Neural progenitor cell (in vitro differentiated cells): ENCODE measurements around the gene HPGDS.

Source experiments
- CTCF ChIP-seq: fragments of 200-600 bp; sonication (generic); IDR thresholded peaks from 2 replicates; pipeline ENCODE4 v1.5.1; 2017; ENCODE audit warnings: antibody characterized with exemption, mild to moderate bottlenecking
- EZH2phosphoT487 ChIP-seq: fragments of 200-600 bp; sonication (generic); IDR thresholded peaks from 2 replicates; pipeline ENCODE4 v1.6.1; 2017; ENCODE audit warnings: antibody characterized with exemption

- TF ChIP-seq CTCF (no peak), EZH2phosphoT487 (no peak)
These were observed 8.2 kb downstream of the HPGDS start for GRCh38 chr4:94334476-94334875.
